SU-DHL-6 (cell line): ENCODE results near the gene CREBBP.

Experiments used
- CTCF ChIP-seq: fragments of 200-600 bp; sonication (generic); IDR thresholded peaks from one replicate; pipeline ENCODE4 v1.5.1; 2017; ENCODE audit warnings: antibody characterized with exemption, mild to moderate bottlenecking, low read length, moderate library complexity; ENCODE audit not compliant: insufficient read depth, poor library complexity, severe bottlenecking
- EZH2phosphoT487 ChIP-seq: fragments of 200-600 bp; sonication (generic), shearing (Covaris generic); conservative IDR thresholded peaks from 2 replicates; pipeline ENCODE4 v1.6.1; 2018; ENCODE audit warnings: mild to moderate bottlenecking, antibody characterized with exemption, low read length, moderate library complexity, mixed read lengths

- TF ChIP-seq CTCF (no peak), EZH2phosphoT487 (no peak)
Observed at GRCh38 chr16:3783516-3783915, 97.0 kb downstream of the CREBBP start.
